ENCODE data around the gene CEACAM4.
A peak's percentile ranks its signal among the peaks of the same experiment; 100 is the strongest.

Gene CEACAM4

GRCh38 chr19:41606215-41606837 is 20.5 kb downstream of the CEACAM4 start:
- DNase-seq: no peak
- H3K9me3 ChIP-seq (ENCODE audit: severe bottlenecking): no peaks in the 10 kb centered on the region
- no peaks in the 10 kb centered on the region for H3K36me3 ChIP-seq
- H3K4me3 ChIP-seq (ENCODE audit: low read depth, low read length): no peak overlapping the region
- H3K27ac ChIP-seq: no peak overlapping the region
- H3K27me3 ChIP-seq (ENCODE audit: insufficient read depth, low read depth, severe bottlenecking): peaks cover 92% of the 10 kb centered on the region
- TF ChIP-seq CTCF (IDR thresholded peaks at IDR 0.05; ENCODE audit: low read depth, low read length): no peak

- Histone ChIP-seq H3K36me3 (no peaks in the 10 kb centered on the region), H3K9me3 (ENCODE audit: severe bottlenecking) (no peaks in the 10 kb centered on the region), H3K4me3 (ENCODE audit: low read depth, low read length) (no peak overlapping the region), H3K27ac (no peak overlapping the region), H3K27me3 (ENCODE audit: insufficient read depth, low read depth, severe bottlenecking) (peaks cover 88% of the 10 kb centered on the region)
- no peak for DNase-seq
- no peak for TF ChIP-seq CTCF (IDR thresholded peaks at IDR 0.05; ENCODE audit: low read depth, low read length)
Observed at GRCh38 chr19:41604831-41605230, 22.0 kb downstream of the CEACAM4 start.

- TF ChIP-seq CTCF (IDR thresholded peaks at IDR 0.05; ENCODE audit: low read depth, low read length): no peak
Observed at GRCh38 chr19:41601771-41602170, 25.1 kb downstream of the CEACAM4 start.

GRCh38 chr19:41599175-41599966 is 27.5 kb downstream of the CEACAM4 start:
- TF ChIP-seq CTCF (IDR thresholded peaks at IDR 0.05; ENCODE audit: low read depth, low read length): no peak
- H3K27me3 ChIP-seq (ENCODE audit: insufficient read depth, low read depth, severe bottlenecking): peaks cover 63% of the 10 kb centered on the region
- no peaks in the 10 kb centered on the region for H3K9me3 ChIP-seq (ENCODE audit: severe bottlenecking)
- DNase-seq: no peak
- H3K4me3 ChIP-seq (ENCODE audit: low read depth, low read length): no peak overlapping the region
- H3K27ac ChIP-seq: no peak overlapping the region
- H3K36me3 ChIP-seq: no peaks in the 10 kb centered on the region

More at GRCh38 chr19:41601771-41602170, 25.1 kb downstream of the CEACAM4 start:
- Histone ChIP-seq H3K4me3 (ENCODE audit: low read depth, low read length) (no peak overlapping the region), H3K9me3 (ENCODE audit: severe bottlenecking) (no peaks in the 10 kb centered on the region), H3K36me3 (no peaks in the 10 kb centered on the region), H3K27me3 (ENCODE audit: insufficient read depth, low read depth, severe bottlenecking) (peaks cover 75% of the 10 kb centered on the region), H3K27ac (no peak overlapping the region)
- DNase-seq: no peak

GRCh38 chr19:41597600-41598041 is 29.3 kb downstream of the CEACAM4 start:
- Histone ChIP-seq H3K9me3 (ENCODE audit: severe bottlenecking) (no peaks in the 10 kb centered on the region), H3K27ac (no peak overlapping the region), H3K27me3 (ENCODE audit: insufficient read depth, low read depth, severe bottlenecking) (peaks cover 56% of the 10 kb centered on the region), H3K36me3 (no peaks in the 10 kb centered on the region), H3K4me3 (ENCODE audit: low read depth, low read length) (no peak overlapping the region)
- DNase-seq: peak; percentile 68
- peak; percentile 79 for TF ChIP-seq CTCF (IDR thresholded peaks at IDR 0.05; ENCODE audit: low read depth, low read length)
